Superior temporal gyrus (tissue), 1 donor: ENCODE measurements around the gene CTU1.

Source experiments
- DNase-seq: peaks from one replicate; pipeline ENCODE4 v3.0.0-alpha.2; 2016; ENCODE audit errors: extremely low spot score

Gene CTU1

DNA sequence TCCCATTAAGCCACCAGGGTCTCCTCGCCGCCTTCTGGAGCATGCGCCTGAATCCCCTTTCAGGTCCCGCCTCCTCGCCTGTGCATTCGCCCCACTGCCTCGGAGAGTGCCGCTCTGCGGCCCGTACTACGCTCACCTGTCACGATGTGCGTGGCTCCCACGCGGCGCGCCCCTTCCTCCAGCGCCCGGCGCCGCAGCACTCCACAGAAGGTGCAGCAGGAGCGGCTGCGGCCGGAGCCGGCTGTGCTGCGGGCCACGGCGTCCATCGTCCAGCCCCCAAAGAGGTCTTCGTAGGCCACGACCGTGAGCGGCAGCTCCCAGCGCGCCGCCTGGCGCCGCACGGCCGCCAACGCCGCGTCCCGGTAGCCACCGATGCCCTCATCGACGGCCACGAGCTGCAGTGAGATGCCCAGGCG, 4.3 kb downstream of the CTU1 start:
- DNase-seq = no peak

DNA sequence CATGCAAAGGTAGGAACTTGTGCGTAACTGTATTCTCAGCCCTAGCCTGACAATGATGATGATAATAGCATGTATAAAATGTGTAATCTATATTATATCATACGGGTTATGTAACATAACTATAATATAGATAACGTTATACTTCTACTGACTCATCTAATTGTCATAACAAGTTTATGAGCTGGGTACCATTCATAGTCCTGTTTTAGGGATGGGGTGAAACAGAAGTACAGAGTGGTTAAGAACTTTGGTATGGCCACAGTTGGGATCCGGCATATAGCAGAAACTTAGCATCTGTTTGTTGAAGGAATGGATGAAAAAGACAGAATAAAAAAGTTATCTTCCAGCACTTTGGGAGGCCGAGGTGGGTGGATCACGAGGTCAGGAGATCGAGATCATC, 5.2 kb downstream of the CTU1 start:
- DNase-seq = no peak

DNA sequence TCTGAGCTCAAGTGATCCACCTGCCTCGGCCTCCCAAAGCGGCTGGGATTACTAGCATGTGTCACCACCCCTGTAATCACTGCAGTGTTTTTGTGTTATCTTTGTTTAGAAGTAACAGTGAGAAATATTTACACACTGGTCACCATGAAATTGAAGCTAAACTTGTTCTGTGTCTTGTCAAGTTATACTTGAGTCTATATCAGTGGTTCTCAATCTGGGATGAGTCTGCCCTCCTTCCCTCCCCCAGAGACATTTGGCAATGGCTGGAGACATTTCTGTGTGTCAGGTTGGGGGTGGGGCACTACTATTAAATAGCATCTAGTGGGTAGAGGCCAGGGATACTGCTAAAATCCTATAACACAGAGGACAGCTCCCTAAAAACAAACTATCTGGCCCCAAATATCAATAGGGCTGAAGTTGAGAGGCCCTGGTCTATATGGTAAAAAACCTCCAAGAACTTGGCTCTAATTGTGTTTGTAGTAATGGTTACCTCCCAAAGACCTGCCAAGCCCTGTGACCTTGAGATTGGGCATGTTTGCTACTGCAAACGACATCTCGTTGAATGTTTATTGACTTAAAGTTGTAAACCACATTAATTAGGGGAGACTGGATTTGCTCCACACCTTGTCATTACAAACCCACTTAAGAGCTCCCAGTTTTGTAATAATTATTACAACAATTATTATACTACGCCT, 6.9 kb downstream of the CTU1 start:
- no peak for DNase-seq

DNA sequence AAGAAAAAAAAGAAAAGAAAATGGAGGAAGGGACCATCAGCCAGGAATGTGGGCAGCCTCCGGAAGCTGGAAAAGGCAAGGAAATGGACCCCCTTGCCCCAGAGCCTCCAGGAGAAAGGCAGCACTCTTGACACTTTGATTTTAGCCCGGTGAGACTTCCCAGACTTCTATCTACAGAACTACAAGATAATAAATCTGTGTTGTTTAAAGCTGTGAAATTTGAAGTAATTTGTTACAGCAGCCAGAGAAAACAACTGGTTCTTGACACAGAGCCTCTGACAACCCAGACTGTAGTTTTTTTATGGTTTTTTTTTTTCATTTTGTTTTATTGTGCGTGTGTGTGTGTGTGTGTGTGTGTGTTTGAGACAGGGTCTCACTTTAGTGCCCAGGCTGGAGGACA, 7.6 kb downstream of the CTU1 start:
- DNase-seq = no peak

DNA sequence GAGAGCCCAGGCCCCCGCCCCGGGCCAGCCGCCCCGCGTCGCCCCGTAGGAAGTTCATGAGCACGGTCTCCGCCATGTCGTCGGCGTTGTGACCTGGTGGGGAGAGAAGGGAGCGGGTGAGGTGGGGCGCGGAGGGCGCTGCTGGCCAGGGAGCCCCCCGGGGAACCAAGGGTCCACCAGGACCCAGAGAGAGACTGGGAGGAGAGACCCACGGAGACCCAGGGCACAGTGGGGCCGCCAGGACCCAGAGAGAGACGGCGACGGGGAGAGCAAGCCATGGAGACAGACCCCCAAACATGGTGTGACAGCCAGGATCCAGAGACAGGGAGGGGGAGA, 9.2 kb downstream of the CTU1 start:
- no peak for DNase-seq

DNA sequence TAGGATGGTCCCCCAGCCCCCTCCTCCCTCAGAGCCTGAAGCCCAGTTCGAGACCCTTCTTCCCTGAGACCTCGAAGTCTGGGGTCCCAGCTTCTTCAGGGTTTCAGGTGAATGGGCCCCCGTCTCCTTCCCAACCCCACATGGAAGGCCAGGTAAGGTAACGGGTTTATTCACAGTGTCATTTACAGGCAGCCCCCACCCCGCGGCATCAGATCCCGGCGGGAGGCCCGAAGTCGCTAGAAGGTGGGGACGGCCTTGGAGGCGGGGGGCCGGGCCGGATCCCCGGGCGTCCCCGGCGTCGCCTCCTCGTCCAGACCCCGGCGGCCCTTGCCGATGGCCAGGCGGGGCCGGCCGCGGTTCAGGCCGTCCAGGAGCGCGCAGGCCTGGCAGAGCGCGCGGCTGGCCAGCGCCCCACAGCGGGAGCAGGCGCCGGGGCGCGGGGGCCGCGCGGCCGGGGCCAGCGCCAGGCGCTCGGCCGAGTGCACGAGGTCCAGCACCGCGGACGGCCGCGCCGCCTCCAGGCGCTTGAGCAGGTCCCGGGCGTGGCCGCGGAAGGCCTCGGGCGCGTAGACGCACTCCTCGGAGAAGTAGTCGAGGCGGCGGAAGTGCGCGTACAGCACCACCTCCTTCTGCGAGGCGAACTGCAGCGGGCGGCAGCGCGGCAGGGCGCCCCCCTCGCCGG, 9.7 kb downstream of the CTU1 start:
- DNase-seq = no peak

DNA sequence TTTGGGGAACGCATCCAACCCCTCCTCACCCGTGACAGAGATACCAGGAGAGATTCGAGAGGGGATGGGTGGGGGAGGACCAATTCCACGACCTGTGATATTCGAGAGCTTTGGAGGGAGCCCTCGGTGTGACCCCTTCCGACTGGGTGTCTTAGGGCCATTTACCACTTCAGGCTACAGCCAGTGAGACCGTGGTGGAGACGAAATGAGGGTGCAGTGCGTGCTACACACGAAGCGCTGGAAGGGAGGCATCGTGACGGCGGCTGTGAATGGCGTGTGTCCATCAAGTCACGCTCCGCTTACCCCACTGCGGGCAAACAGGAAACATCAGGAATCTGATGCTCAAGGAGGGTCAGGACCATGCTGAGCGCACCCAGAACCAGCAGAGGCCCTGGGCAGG, 10.4 kb downstream of the CTU1 start:
- DNase-seq = no peak

DNA sequence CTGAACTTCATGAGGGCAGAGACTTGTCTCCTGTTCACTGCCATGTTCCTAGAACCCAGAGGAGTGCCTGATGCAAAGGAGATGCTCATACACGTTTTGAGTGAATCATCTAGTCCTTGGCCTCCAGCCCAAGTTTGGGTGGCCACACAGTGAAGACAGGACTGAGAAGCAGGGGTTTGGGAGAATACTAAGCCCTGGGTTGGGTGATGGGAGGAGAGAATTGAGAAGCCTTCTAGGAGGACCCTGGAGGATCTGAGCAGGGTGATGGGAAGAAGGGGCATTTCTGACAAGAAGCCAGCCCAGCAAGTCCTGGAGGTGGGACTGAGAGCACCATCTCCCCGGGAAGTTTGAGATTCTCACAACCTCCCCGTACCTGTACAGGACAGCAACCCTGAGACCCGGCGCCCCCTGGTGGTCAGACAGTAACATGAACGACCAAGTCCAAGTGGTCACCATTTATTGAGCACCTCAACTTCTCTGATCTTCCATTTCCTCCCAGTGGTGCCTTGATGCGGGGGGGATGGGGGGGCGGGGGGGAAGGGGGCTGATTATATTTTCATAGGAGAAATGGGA, 11.0 kb downstream of the CTU1 start:
- peak; percentile 35 for DNase-seq

DNA sequence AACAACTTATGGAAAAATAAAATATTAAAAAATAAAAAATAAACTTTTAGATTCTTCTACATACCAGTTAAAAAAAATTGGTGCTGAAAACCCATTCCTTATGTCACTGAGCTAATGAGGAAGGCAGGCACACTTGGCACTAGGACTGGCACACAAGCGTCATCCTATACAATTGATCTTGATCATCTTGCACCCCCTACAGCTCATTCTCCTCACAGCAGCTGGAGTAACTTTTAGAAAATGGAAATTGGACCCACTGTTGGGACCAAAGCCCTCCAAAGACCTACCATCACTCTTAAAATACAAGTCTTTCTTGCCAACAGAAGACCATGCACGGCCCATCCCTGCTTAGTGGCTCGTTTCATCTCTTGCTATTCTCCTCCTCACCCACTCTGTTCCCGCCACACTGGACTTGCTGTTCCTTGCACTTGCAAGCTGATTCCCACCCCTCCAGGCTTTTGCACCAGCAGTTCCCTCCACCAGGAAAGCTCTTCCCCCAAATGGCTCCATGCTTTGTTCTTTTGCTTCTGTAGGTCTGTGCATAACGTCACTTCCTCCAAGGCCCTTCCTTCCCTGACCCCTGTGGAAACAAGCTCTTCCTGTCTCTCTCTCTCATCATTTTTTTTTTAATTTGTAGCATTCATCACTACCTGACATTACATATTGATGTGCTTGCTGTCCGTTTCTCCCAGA, 11.6 kb downstream of the CTU1 start:
- DNase-seq = peak; percentile 15

DNA sequence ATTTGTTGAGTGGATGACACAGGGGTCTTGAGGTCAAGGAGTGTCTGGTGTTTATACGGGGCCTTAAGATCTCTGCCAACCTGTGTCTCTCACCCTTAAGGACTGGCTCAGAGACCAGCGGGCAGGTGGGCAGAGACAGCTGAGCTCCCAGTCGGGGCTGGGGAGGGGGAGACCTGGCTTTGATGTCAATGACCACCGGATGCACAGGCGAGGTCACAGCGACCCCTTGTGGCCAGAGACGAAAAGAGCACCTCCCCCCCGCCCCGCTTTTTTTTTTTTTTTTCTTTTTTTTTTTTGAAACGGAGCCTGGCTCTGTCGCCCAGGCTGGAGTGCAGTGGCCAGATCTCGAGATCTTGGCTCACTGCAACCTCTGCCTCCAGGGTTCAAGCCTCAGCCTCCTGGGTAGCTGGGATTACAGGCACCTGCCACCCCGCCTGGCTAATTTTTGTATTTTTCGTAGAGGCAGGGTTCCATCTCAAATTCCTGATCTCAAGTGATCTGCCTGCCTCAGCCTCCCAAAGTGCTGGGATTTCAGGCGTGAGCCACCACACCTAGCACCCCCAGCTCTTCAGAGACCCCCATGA, 13.4 kb downstream of the CTU1 start:
- peak; percentile 14 for DNase-seq

DNA sequence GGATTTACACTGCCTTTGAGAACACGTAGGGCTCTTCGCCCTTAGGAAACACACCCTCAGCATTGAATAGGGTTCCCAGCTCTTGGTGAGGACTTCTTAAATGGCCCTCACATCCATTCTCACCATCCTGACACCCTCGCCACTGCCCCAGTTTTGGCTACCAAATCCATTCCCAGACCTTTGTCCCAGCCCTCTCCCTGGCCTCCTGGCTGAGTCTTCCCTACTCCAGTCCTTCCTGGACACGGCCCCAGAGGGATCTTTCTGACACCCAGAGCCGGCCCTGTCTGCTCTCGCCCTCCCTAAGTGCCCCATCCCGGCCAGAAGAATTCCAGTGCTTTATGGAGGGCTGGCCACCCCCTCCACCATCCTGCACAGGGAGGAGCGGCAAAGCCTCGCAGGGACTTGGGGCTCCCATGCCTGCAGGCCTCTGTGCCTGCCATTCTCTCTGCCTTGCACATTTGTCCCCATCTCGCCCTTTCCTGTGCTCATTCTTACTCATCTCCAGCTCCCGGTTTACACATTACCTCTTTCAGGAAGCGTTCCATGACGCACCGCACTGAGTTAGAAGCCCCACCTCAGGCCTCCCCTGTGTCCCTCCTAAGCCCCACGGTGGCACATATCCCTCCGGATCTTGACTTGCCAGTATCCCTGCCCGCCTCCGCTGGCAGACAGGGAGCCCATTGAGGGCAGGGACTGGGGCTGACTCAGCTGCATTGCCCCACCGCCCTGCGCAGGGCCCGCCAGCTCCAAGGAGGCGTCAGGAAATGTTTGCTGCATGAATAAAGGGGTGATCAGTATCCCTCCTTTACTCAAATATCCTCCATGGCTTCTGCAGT, 14.5 kb downstream of the CTU1 start:
- no peak for DNase-seq

DNA sequence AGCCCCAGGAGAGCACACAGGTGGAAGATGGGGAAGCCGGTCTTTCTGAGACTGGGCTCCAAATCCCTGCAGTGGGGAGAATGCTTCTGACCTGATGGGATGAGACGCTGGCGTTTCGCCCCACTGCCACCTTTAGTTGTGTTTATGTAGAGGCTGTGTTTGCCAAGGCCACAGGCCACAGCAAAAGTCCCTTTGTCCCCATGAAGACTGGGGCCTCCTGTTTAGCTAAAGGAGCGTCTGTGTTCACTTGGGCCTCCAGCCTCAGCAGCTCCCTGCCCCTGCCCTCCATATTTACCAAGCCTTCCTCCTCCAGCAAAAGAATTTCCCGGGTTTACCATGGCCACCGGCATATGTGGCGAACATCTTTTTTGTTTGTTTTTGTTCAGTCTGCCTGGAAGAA, 15.1 kb downstream of the CTU1 start:
- peak; percentile 10 for DNase-seq

DNA sequence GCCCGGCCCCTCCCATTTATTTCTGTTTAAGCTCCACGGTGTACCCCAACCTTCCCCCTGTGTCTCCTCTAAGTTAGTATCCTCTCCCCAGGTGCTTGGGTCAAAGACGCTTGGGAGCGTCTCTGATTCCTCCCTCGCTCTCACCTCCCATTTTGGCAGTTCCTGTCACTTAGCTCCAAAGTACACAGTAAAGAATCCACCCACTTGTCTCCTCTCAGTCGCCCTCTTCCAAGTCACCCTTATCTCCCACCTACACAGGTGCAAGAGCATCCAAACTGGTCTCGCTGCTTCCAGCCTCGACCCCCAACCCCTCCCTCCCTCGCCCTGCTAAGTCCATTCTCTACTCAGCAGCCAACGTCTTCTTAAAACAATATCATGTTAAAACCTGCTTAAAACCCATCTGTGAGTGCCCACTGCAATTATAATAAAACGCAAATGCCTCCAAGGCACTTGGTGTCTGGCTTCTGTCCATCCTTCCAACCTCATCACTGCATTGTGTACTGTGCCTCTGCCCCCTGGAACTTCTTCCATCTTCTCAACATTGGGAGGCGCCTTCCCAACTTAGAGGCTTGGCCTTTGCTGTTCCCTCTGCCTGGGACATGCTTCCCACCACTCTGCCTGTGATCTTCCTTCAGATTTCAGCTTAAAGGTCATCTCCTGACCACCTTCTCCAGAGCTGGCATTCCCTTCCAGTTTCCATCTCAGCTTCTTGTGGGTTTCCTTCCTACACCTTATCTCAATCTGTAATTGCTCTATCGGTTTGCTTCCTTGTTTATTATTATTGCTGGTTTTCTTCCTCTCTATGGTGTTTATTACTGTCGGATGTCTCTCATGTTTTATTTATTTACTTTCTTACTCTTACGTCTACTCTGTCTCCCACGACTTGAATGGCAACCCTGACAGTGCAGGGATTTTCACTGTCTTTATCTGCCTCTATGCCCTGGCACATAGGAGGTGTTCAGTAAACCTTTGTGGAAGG, 16.0 kb downstream of the CTU1 start:
- DNase-seq = no peak

DNA sequence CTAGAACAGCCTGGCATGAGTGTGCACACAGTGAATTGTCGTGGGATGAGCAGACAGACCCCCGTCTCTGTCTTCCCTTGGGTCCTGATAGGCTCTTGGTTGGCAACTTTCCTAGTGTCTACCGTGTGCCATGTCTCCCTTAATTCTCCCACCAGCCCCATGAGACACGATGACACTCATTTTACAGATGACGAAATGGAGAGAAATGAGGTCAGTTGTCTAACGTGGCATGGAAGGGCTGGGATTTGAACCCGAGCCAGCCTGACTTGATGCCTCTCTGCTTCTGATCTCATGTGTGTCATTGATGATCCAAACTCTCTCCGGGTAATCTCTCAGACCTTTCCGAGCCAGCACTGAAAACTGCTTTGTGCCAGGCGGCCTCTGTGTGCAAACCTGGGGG, 17.1 kb downstream of the CTU1 start:
- no peak for DNase-seq

DNA sequence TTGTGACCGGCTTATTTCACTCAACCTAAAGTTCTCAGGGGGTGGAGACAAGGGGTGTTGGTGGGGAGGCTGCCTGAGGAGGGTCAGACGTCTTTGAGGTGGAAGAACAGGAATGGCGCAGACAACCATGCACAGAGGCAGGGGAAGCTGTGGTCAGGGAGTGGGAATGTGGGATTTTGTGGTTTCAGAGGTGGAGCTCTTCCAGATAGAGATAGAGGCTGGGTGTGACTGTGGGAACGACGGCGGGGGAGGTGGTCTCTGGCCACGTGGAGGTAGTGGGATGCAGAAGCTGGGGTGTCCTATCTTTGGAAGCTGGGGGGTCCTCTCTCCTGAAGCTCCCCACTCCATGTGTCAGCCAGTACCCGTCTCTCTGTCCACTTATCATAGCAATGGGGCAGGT, 17.7 kb downstream of the CTU1 start:
- no peak for DNase-seq

DNA sequence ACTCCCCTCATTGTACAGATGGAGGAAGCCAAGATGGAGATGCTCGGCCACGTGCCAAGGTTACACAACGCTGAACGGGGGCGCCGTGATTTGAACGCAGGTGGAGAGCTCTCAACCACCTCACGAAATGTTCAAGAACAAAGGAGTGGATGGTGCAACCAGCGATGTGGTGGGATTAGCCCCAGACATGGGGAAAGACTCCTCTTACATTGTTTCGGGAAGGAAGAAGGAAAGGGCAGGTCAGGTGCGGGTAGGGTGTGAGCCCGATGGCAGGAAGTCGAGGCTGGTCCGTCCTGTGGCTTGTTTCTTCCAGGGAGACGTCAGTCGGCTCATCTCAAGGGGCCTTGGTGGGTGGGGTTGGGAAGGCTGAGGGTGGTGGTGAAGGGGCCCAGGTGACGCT, 18.4 kb downstream of the CTU1 start:
- DNase-seq = no peak

DNA sequence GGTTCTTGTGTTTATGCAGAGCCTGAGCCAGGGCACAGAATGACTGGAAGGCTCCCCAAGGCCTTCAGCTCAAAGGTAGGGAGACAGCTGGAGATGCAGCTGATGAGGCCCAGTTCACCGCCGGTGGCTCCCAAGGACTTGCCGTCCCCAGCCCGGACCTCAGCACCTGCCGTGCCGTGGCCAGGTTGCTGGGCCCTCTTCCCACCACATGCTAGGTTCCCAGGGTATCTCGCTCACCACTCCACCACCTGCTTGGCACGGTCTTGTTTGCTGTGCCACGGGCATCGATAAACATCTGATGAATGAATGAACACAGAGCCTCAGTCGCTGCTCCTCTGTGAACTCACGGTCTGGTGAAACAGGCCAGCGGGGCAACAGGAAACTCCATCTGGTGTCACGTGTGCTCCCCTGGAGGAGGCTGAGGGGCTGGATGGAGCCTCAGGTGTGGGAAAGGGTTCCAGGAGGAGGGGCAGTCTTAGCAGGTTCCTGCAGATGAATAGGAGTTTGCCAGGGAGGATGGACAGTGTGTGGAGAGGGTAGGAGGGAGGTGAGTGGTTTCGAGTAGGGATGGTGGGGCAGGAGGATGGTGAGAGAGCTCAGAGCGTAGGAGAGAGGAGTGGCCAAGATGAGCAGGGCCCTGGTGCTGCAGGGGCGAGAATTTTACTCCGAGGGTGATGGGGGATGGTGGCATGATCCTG, 21.9 kb downstream of the CTU1 start:
- DNase-seq = no peak

DNA sequence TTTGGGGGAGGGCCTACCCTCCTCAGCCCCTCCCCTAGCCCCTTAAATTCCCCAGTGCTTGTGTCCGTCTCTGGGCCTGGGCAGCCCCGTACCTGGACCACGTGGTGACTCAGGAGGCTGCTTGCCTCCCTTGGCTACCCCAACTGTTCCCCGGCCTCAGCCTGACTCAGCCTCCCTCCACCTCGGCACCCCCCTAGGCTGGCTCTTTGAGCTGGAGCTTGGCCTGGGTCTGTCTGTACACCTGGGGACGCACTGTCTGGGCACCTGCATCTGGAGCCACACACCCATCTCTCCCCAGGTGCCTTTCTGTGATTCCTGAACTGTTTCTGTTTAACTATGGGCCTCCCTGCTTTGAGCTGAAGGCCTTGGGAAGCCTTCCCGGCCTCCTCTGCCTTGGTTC, 23.7 kb downstream of the CTU1 start:
- DNase-seq = no peak

DNA sequence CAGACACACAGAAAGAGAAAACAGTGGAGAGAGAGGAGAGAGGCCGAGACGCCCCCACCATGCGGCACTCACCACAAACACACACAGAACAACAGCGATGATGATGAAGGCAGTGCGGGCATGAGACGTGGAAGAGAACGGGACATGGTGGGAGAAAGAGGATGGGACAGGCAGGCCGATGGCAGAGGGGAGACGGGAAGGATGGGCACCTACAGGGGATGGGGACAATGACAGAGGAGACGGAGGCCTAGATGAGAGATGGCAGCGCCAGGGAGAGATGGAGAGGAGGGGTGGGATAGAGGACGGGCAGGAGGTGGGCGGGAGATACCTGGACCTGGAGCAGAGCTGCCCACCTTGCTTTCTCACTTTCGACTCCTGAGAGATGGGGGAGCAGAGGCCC, 24.4 kb downstream of the CTU1 start:
- no peak for DNase-seq

DNA sequence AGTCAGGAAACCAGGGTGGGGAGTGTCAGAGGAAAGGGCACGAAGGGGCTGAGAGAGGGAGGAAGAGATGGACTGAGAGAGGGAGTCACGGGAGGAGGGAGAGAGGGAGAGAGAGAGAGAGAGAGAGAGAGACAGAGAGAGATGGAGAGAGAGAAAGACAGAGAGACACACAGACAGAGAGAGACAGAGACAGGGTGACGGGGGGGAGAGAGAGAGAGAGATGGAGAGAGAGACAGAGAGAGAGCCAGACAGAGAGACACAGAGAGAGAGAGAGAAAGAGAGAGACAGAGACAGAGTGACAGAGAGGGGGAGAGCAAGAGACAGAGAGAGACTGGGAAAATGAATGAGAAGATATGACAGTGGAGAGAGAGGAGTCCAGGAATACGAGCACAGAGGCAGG, 25.0 kb downstream of the CTU1 start:
- no peak for DNase-seq
